GM19468 (cell line): Measurements from ENCODE around the gene C16orf54.
A peak's percentile ranks its signal among the peaks of the same experiment; 100 is the strongest.
"Not testable (repeated sequence)": the region's sequence is repeated elsewhere in the genome, so short reads cannot be mapped to it uniquely, and the experiment has no call there.

ENCODE experiments used
- ATAC-seq: cut with Tn5 transposase; IDR thresholded peaks from one replicate; pipeline ENCODE4 v1.9.1; 2021; ENCODE audit warnings: mild to moderate bottlenecking, moderate library complexity, moderate number of reproducible peaks; ENCODE audit not compliant: unreplicated experiment; ENCODE audit errors: extremely low read depth

The C16orf54 gene, protein sequence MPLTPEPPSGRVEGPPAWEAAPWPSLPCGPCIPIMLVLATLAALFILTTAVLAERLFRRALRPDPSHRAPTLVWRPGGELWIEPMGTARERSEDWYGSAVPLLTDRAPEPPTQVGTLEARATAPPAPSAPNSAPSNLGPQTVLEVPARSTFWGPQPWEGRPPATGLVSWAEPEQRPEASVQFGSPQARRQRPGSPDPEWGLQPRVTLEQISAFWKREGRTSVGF

DNA sequence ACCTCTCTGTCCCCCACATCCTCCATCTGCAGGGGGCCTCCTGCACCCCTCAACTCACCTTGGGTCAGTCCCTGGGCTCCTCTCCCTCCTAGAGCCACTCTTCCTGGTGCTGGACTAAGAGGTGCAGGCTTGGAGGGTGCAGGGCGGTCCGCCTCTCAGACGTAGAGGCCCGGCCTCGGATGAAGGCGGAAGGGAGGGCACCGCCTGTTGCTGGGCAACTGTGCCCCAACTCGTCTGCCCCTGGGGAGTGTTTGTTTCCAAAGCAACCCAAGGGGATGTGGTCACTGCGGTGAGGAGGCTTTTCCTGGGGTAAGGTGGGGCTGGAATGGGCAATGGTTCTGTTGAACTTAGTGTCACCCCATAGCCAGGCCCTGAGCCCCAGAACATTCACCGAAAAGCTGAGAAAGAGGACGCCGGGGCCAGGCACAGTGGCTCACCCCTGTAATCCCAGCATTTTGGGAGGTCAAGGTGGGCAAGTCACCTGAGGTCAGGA, at the start of gene C16orf54:
Gene C16orf54, minus strand, starts transcription at position 138 of the 493 bp plus-strand sequence. CDS start 1,039 bp downstream, outside the sequence.
- ATAC-seq = no peak

DNA sequence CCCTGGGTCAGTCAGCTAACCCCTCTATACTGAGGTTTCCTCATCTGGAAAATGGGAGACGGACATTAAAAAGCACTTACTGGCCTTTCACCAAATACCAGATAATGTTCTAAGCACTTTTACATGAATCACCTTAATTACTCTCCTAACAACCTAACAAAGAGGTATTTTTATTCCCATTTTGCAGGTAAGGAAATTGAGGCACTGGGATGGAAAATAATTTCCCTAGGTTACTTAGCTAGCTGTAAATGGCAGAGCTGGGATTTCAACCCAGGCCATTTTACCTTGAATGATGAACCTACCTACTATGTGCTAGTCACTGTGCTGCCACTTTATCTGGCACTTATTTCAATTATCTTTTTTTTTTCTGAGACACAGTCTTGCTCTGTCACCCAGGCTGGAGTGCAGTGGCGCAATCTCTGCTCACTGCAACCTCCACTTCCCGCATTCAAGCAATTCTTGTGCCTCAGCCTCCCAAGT, 48.5 kb upstream of the C16orf54 start:
- no peak for ATAC-seq

DNA sequence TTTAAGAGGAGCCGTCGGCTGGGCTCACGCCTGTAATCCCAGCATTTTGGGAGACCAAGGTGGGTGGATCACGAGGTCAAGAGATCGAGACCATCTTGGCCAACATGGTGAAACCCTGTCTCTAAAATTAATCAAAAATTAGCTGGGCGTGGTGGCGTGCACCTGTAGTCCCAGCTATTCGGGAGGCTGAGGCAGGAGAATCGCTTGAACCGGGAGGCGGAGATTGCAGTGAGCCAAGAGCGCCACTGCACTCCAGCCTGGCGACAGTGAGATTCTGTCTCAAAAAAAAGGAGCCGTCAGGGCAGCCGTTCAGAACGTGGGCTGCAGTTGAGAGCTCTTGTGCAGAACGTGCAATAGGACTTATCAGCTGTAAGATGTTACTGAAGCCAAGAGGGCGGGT, 47.4 kb upstream of the C16orf54 start:
- ATAC-seq = not testable (repeated sequence)

DNA sequence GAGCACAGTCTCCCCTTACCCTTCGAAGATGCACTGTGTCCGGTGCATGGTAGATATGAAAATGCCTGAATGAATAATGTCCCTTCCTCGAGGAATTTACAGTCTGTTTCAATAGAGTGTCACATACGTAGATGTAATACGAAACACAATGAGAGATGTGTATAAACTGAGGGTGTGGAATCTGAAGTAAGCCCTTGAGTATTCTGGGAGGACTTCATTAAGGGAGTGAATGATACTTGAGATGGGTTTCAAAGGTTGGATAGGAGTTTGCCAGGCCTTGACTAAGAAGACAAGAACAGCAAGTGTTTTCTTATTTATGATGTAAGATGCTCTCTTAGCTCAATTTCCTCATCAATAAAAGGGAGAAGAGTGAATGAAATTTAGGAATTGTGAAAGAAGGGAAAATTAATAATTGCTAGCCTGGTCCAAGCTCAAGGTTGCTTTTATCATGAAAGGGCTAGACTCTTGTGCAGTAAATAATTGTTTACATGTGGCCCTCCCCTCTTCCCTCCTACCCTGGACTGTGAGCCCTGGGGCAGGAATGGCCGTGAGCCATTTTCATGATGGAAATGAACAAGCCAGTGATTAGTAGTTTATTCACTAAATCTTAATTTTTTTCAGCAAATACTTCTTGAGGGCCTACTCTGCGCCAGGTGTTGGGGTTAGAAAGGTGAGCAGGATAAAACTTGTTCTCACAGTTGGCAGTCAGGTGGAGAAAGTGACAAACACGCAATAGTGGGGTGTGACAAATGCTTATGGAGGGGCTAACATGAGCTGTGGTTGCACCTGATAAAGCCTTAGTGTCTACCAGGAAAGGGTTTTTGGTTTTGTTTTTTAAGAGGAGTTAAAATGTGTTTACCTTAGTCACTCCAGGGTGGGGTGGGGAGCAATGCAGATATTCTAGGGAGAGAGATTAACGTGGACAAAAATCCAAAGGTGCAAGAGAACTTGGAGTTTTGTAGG, 46.3 kb upstream of the C16orf54 start:
- ATAC-seq = no peak

DNA sequence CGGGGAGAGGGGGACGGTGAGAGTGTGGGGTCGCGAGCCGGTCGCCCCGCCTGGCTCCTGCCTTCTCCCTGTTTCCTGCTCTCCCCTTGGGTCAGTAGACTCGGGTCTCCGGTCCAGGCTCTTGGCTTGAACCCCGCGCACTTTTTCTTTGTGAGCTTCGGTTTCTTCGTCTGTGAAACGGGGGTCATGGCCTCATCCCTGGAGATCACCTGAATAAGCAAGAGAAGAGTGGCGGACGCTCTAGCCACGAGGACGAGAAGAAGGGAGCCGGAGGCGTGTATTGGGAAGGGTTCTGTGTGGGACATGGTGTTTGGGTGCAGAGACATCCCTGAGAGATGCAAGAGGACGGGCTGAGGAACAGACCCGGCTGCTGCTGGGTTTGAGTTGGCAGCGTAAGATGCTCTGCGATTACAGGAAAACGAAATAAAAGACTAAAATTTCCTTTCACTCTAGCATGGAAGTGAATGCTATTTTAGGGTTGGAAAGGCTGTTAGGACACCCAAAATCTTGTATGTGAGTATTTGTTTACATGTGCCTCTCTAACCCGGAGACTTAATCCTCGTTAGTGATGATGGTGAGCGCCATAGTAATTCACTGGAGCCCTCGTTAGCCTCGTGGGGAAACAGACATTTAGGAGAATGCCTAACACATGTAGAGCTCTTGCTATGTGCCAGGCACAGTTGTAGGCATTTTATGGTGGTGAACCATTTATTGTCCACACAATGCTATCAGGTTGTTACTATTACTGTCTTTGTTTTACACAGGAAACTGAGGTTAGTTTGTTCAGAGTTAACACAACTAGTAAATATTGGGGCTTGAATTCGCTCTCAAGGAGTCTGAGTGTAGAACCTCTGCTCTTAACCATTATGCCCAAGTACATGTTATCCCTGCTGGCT, 45.4 kb upstream of the C16orf54 start:
- no peak for ATAC-seq

DNA sequence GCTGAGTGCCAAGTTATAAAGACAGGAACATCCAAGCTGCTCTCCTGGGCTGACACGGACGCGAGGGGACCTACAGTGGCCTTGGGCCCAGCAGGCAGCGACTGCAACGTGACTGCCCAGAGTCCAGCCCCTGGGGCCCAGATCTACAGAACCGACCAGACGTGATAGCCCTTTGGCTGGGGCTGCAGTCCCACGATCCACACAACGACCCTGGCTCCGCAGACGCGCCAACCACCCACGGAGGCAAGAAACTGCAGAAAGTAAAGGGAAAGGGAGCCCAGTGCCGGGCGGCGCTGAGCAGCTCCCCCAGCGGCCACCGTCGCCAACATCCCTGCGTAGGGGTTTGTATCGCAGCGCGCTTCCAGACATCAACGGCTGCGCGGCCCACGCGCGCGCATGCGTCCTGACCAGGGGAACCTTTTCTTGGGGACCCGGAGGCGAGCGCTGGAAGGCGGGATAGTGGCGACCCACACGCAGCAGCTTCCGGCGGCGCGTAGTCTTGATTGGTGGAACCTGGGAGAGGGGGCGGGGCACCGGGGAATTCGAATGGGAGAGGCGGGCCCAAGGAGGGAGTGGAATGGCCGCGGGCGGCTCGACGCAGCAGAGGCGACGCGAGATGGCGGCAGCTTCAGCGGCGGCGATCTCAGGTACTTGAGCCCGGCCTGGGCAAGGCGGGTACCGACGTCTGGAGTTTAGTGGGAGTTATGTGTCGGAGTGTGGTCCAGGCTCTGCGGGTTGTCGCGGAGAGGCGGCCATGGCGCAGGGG, 44.6 kb upstream of the C16orf54 start, which contains the start of gene KIF22:
Gene KIF22, plus strand, starts transcription at position 569 of the 766 bp plus-strand sequence. Its CDS starts 9 bp downstream, at position 578.
- ATAC-seq = peak; percentile 88

DNA sequence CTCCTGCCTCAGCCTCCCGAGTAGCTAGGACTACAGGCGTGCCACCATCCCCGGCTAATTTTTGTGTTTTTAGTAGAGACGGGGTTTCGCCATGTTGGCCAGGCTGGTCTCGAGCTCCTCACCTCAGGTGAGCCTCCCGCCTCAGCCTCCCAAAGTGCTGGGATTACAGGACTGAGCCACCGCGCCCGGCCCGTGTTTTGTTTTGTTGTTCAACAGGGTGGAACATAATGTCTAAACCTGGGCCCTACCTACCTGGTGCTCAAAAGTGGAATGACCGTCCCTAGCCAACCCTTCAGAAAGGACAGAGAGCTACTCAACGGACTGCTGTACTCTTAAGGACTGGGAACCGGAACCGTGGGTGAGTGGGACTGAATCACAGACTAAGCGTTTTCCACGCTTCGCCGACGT, 44.0 kb upstream of the C16orf54 start:
- no peak for ATAC-seq

DNA sequence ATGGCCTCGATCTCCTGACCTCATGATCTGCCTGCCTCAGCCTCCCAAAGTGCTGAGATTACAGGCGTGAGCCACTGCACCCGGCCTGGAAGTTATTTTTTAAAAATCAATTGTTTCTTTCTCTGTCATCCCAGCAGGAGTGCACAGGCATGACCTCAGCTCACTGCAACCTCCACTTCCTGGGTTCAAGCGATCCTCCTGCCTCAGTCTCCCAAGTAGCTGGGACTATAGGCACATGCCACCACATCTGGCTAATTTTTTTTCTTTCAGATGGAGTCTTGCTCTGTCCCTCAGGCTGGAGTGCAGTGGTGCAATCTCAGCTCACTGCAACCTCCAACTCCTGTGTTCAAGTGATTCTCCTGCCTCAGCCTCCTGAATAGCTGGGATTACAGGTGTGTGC, 41.4 kb upstream of the C16orf54 start:
- not testable (repeated sequence) for ATAC-seq

DNA sequence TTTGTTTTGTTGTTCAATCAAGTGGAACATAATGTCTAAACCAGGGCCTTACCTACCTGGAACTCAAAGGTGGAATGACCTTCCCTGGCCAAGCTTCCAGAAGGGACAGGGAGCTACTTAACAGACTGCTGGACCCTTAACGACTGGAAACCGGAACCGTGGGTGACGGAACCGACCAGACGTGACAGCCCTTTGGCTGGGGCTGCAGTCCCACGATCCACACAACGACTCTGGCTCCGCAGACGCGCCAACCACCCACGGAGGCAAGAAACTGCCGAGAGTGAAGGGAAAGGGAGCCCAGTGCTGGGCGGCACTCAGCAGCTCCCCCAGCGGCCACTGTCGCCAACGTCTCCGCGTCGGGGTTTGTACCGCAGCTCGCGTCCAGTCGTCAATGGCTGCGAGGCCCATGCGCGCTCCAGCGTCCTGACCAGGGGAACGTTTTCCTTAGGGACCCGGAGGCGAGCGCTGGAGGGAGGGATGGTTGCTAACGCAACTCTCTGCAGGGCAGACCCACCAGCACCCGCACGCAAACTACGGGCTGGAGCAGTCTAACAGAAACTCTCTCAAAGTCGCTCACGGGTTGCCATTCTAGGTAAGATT, 39.2 kb upstream of the C16orf54 start:
- ATAC-seq = no peak

DNA sequence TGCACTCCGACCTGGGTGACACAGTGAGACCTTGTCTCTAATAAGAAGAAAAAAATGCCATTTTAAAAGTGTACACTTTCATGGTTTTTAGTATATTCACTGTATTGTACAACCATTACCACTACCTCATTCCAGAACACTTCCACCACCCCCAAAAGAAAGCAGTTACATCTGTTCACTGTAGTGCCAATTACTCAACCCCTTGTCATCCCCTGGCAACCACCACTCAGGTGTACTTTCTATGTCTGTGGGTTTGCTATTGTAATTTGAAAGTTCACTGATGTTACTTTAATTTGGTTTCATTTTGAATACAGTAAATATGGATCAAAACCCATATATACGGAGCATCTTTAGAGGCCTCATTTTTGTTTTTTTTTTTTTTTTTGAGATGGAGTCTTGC, 38.4 kb upstream of the C16orf54 start:
- no peak for ATAC-seq

DNA sequence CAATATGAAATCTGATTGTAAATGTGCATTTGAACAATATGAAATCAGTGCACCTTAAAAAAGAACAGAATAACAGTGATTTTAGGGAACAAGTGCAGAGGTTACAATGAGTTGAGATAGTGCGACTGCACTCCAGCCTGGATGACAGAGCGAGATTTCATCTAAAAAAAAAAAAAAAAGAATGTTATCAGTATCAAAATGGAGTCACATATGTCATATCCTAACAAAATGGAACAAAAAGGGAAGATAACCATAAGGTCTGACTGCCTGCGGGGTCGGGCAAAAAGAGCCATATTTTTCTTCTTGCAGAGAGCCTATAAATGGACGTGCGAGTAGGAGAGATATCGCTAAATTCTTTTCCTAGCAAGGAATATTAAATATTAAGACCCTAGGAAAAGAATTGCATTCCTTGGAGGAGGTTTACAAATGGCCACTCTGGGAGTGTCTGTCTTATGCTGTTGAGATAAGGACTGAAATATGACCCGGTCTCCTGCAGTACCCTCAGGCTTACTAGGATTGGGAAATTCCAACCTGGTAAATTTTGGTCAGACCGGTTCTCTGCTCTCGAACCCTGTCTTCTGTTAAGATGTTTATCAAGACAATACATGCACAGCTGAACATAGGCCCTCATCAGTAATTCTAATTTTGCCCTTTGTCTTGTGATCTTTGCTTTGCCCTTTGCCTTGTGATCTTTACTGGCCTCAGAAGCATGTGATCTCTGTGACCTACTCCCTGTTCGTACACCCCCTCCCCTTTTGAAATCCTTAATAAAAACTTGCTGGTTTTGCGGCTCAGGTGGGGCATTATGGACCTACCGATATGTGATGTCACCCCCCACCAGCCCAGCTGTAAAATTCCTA, 37.5 kb upstream of the C16orf54 start:
- ATAC-seq = not testable (repeated sequence)

DNA sequence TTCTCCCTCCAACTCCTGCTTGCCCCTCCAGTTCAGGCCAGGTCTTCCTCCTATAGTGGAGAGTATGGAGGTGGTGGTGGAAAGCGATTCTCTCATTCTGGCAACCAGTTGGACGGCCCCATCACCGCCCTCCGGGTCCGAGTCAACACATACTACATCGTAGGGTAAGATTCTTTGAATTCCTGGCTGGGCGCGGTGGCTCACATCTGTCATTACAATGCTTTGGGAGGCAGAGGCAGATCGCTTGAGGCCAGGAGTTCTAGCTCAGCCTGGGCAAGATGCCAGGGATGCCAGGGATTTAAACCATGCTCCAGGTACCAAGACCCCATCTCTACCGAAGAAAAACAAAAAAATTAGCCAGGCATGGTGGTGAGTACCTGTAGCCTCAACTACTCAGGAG, 33.7 kb upstream of the C16orf54 start:
- no peak for ATAC-seq

DNA sequence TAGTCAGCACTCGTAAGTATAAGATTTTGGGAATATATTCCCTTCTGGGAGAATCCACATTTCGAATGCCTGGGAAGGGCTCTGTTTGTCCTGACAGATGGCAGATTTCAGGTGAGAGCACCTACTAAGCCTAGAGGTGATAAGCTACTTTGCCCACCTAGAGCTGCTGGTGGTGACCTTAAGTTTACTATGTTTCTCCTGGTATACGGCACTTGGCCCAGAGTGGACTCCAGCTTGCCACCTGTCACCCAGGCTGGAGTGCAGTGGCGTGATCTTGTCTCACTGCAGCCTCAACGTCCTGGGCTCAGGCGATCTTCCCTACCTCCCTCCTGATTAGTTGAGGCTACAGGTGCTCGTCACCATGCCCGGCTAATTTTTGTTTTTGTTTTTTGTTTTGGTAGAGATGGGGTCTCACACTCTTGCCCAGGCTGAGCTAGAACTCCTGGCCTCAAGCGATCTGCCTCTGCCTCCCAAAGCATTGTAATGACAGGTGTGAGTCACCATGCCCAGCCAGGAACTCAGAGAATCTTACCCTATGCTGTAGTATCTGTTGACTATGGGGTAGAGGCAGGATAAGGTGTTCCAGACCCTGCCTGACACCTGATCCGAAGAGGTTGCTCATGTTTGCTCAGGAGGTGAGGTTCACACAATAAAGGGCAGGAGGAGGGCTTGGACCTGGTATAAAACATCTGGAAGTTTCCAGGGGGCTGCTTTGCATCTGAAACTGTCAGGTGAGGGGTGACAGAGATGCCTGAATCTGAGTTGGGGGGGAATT, 32.0 kb upstream of the C16orf54 start, which contains the start of gene ZG16:
Gene ZG16, plus strand, starts transcription at position 681 of the 775 bp plus-strand sequence. CDS start 1,011 bp downstream, outside the sequence.
- ATAC-seq = no peak

DNA sequence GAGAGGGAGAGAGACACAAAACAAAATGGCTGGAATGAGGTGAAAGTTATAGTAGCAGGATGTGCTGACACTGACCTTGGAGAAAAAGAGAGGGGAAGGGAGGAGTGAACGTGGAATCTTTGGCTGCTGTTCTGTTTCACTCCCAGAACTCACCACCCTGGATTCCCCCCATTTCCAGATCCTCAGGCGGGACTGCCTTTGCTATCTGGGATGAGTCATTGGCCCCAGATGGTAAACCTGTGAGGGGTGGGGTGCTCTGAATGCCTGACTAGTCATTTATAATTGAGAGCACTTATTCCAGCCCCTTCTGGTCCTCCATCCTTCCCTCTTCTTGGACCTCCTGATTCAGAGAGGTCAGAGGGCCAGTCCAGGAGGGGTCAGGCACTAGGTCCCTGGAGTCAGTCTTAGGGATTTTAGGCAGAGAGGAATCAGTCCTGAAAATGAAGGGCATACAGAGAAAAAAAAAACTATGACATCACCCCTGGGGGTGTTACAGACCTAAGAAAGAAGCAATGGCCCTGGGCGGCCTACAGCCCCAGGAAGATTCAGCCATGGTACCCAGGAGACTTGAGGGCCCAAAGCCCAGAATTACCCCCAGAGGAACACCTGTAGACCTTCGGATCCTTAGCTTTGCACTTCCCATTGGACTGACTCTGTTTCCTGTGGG, 30.1 kb upstream of the C16orf54 start:
- ATAC-seq = no peak

DNA sequence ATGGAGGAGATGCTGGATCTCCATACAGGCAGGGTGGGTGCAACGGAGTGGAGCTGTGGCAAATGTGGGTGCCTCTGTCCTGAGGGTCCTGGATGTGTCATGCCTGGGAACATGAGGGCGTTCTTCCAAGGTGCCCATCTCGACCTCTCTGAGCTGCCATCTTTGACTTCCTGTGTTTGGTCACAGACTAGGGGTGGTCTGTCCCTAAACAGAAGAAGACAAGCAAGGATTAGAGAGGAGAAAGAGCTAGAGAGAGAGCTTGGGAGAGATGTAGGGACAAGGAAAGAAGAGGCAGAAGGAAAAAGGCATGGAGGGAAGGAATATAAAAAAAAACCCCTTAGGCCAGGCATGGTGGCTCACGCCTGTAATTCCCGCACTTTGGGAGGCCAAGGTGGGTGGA, 28.9 kb upstream of the C16orf54 start:
- ATAC-seq = no peak

DNA sequence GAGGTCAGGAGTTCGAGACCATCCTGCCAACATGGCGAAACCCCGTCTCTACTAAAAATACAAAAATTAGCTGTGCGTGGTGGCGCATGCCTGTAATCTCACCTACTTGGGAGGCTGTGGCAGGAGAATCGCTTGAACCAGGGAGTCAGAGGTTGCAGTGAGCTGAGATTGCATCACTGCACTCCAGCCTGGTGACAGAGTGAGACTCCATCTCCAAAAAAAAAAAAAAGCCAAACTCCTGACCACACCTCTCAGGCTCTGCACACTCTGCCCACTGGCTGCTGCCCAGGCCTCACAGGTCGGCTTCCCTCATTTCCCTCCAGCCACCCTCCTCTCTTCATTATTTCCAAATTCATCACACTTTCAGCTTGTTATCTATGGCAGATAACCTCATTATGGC, 26.5 kb upstream of the C16orf54 start:
- not testable (repeated sequence) for ATAC-seq
